Stimulated activated CD8-positive, alpha-beta memory T cell treated with anti-CD3 and anti-CD28 coated beads, Interleukin-15, amount 100 ng/mL, for 24 hours (primary cell): Measurements from ENCODE around the gene TDP1.

Source experiments
- DNase-seq: peaks from one replicate; pipeline ENCODE4 v3.0.0-alpha.2; 2020; ENCODE audit warnings: low read depth

Gene TDP1

GRCh38 chr14:89941830-89942377 lies 13.8 kb upstream of the TDP1 start:
- DNase-seq = no peak

GRCh38 chr14:89947344-89947743 lies 8.4 kb upstream of the TDP1 start:
- no peak for DNase-seq

- DNase-seq = no peak
These were observed 3.2 kb upstream of the TDP1 start for GRCh38 chr14:89952576-89952975.

- no peak for DNase-seq
These were observed 2.1 kb upstream of the TDP1 start for GRCh38 chr14:89953602-89954001.

- DNase-seq = peak; percentile 78
These were observed 1.4 kb upstream of the TDP1 start, which contains the start of gene EFCAB11 for GRCh38 chr14:89954070-89955021. Gene EFCAB11, minus strand, starts transcription at chr14:89954730. Its CDS starts 70 bp downstream, at chr14:89954660.

- no peak for DNase-seq
These were observed 544 bp upstream of the TDP1 start for GRCh38 chr14:89955022-89955744.

GRCh38 chr14:89956661-89957009 lies 908 bp downstream of the TDP1 start:
- DNase-seq = no peak

GRCh38 chr14:89957376-89957775 lies 1.6 kb downstream of the TDP1 start:
- DNase-seq = no peak

- no peak for DNase-seq
These were observed 2.1 kb downstream of the TDP1 start for GRCh38 chr14:89957791-89958190.

GRCh38 chr14:89958966-89959365 lies 3.2 kb downstream of the TDP1 start:
- DNase-seq = no peak

GRCh38 chr14:89959853-89960445 lies 4.2 kb downstream of the TDP1 start:
- DNase-seq = no peak

GRCh38 chr14:89960914-89961313 lies 5.2 kb downstream of the TDP1 start:
- no peak for DNase-seq

GRCh38 chr14:89963288-89963978 lies 7.7 kb downstream of the TDP1 start:
- no peak for DNase-seq

- DNase-seq = no peak
These were observed 10.1 kb downstream of the TDP1 start for GRCh38 chr14:89965839-89966238.

GRCh38 chr14:89973234-89973823 lies 17.6 kb downstream of the TDP1 start:
- no peak for DNase-seq

GRCh38 chr14:89977668-89978067 lies 21.9 kb downstream of the TDP1 start:
- DNase-seq = no peak

GRCh38 chr14:89978656-89979055 lies 22.9 kb downstream of the TDP1 start:
- no peak for DNase-seq

- no peak for DNase-seq
These were observed 27.6 kb downstream of the TDP1 start for GRCh38 chr14:89983375-89983774.

GRCh38 chr14:89986462-89987160 lies 30.9 kb downstream of the TDP1 start:
- no peak for DNase-seq

- no peak for DNase-seq
These were observed 31.4 kb downstream of the TDP1 start for GRCh38 chr14:89987161-89987475.

- DNase-seq = no peak
These were observed 33.1 kb downstream of the TDP1 start for GRCh38 chr14:89988787-89989186.
